ENCODE data around the gene TEX22. TPM values are rescaled to one million over a fixed set of nuclear protein-coding genes. Genes with fewer than 3 reads are reported as not detected.

TEX22 gene
- total RNA-seq, 1 donor from 2014 or later: 0.46 TPM

DNA sequence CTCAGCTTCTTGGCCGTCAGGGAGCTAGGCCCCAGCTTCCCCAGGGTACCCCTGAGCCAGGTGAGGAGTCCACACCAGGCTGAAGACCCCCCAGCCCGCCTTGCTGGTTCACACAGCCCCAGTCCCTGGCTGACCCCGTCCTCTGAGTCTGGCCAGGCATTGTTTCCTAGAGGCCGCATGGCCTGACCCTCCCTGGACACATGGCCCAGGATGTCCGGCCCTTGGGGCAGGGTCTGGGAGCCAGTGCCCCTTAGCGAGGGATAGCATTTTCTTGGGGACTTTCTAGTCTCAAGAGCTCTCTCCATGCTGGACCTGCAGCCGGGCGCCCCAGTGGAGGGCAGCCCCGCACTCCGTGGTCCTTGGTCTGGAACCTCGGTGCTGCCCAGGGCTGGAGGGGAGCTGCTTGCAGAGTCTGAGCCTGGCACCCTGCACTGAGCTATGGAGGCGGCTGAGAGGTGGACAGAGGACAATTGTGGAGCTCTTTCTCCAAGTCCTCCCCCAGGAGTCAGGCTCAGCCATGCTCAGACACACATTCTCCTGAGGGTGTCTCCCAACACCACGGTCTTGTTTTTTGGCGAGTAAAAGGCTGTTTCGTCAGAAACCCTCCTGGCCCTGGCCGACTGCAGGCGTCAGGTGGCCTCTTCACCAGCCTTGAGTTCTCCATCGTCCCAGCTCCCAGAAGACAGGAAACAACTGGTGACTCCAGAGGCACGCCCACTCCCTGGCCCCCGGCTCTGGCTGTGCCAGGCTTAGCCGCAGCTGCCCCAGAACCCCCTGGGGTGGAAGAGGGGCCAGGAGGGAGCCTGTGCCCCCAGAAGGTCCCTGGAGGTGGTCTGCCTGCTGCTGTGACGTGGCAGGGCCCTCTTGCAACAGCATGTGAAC lies 58.6 kb downstream of the TEX22 start:
- H3K36me3 ChIP-seq (ENCODE audit: control insufficient read depth, insufficient read depth, low read length): no peaks in the 10 kb centered on the region

DNA sequence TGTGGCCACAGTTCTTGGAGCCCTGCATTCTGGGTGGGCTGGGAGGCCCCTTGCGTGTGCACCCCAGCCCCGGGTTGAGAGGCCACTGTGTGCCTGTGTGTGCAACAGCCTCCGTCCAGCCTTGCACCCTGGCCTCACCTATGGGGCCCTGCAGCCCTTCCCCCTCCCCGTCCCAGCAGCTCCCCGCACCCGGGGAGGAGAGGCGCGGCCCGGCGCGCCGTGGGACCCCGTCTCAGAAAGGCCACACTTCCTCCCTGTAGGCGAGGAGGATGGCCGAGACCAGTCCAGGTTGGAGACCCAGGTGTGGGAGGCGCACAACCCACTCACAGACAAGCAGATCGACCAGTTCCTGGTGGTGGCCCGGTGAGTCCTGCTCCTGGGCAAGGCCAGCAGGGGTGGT lies 59.7 kb downstream of the TEX22 start:
- no peak for DNase-seq (ENCODE audit: low read depth)
- H3K4me3 ChIP-seq (ENCODE audit: low read depth, low read length): no peak overlapping the region
- no peaks in the 10 kb centered on the region for H3K36me3 ChIP-seq (ENCODE audit: control insufficient read depth, insufficient read depth, low read length)
- no peaks in the 10 kb centered on the region for H3K27me3 ChIP-seq (ENCODE audit: control insufficient read depth, insufficient read depth, low read length)
- no peak for TF ChIP-seq CTCF (IDR thresholded peaks at IDR 0.05; ENCODE audit: insufficient read depth, low read length, poor library complexity, severe bottlenecking)

More for the DNA sequence above, 58.6 kb downstream of the TEX22 start:
- DNase-seq (ENCODE audit: low read depth): no peak
- Histone ChIP-seq H3K27me3 (ENCODE audit: control insufficient read depth, insufficient read depth, low read length) (no peaks in the 10 kb centered on the region), H3K4me3 (ENCODE audit: low read depth, low read length) (no peak overlapping the region)
- no peak for TF ChIP-seq CTCF (IDR thresholded peaks at IDR 0.05; ENCODE audit: insufficient read depth, low read length, poor library complexity, severe bottlenecking)

DNA sequence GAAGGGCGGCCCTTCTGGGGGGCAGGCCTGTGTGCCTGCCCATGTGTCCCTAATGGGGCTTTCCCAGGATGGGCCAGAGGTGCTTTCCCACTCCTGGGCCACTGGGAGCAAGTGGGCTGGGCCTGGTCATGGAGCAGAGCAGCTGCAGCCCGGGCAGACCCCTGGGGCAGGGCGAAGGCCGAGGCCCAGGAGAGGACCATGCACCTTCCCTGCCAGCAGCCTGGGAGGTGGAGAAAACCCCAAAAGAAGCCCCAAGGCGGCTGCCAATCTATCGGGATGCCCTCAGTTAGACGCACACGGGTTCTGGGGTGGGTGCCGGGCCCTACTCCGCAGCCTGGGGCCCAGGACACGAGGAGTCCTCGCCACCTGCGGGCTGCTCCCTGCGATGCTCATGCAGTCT lies 60.2 kb downstream of the TEX22 start:
- Histone ChIP-seq H3K27me3 (ENCODE audit: control insufficient read depth, insufficient read depth, low read length) (no peaks in the 10 kb centered on the region), H3K36me3 (ENCODE audit: control insufficient read depth, insufficient read depth, low read length) (no peaks in the 10 kb centered on the region), H3K4me3 (ENCODE audit: low read depth, low read length) (no peak overlapping the region)
- no peak for TF ChIP-seq CTCF (IDR thresholded peaks at IDR 0.05; ENCODE audit: insufficient read depth, low read length, poor library complexity, severe bottlenecking)
- no peak for DNase-seq (ENCODE audit: low read depth)

DNA sequence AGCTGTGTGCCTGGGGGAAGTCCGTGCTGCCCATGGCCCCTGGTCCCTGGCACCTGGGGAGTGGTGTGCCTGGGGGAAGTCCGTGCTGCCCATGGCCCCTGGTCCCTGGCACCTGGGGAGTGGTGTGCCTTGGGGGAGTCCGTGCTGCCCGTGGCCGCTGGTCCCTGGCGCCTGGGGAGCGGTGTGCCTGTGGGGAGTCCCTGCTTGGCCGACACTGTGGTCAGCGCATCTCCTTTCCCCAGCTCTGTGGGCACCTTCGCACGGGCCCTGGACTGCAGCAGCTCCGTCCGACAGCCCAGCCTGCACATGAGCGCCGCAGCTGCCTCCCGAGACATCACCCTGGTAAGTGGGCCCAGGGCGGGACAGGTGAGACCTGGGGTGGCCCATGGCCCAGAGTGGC lies 61.8 kb downstream of the TEX22 start:
- no peak for DNase-seq (ENCODE audit: low read depth)

GRCh38 chr14:105460616-105461015 lies 62.3 kb downstream of the TEX22 start:
- H3K4me3 ChIP-seq (ENCODE audit: low read depth, low read length): no peak overlapping the region
- H3K27me3 ChIP-seq (ENCODE audit: control insufficient read depth, insufficient read depth, low read length): no peaks in the 10 kb centered on the region
- no peaks in the 10 kb centered on the region for H3K36me3 ChIP-seq (ENCODE audit: control insufficient read depth, insufficient read depth, low read length)
- no peak for DNase-seq (ENCODE audit: low read depth)
- no peak for TF ChIP-seq CTCF (IDR thresholded peaks at IDR 0.05; ENCODE audit: insufficient read depth, low read length, poor library complexity, severe bottlenecking)

More for the DNA sequence above, 61.8 kb downstream of the TEX22 start:
- Histone ChIP-seq H3K36me3 (ENCODE audit: control insufficient read depth, insufficient read depth, low read length) (no peaks in the 10 kb centered on the region), H3K27me3 (ENCODE audit: control insufficient read depth, insufficient read depth, low read length) (no peaks in the 10 kb centered on the region), H3K4me3 (ENCODE audit: low read depth, low read length) (no peak overlapping the region)
- TF ChIP-seq CTCF (IDR thresholded peaks at IDR 0.05; ENCODE audit: insufficient read depth, low read length, poor library complexity, severe bottlenecking): no peak

- Histone ChIP-seq H3K36me3 (ENCODE audit: control insufficient read depth, insufficient read depth, low read length) (no peaks in the 10 kb centered on the region), H3K27me3 (ENCODE audit: control insufficient read depth, insufficient read depth, low read length) (no peaks in the 10 kb centered on the region), H3K4me3 (ENCODE audit: low read depth, low read length) (no peak overlapping the region)
- TF ChIP-seq CTCF (IDR thresholded peaks at IDR 0.05; ENCODE audit: insufficient read depth, low read length, poor library complexity, severe bottlenecking): no peak
- no peak for DNase-seq (ENCODE audit: low read depth)
Observed at GRCh38 chr14:105461903-105462302, 63.6 kb downstream of the TEX22 start.

All from kidney epithelial cell (primary cell).